Measurements from ENCODE around the gene HSD11B1L.
"Not testable (repeated sequence)": the region's sequence is repeated elsewhere in the genome, so short reads cannot be mapped to it uniquely, and the experiment has no call there.

HSD11B1L gene

DNA sequence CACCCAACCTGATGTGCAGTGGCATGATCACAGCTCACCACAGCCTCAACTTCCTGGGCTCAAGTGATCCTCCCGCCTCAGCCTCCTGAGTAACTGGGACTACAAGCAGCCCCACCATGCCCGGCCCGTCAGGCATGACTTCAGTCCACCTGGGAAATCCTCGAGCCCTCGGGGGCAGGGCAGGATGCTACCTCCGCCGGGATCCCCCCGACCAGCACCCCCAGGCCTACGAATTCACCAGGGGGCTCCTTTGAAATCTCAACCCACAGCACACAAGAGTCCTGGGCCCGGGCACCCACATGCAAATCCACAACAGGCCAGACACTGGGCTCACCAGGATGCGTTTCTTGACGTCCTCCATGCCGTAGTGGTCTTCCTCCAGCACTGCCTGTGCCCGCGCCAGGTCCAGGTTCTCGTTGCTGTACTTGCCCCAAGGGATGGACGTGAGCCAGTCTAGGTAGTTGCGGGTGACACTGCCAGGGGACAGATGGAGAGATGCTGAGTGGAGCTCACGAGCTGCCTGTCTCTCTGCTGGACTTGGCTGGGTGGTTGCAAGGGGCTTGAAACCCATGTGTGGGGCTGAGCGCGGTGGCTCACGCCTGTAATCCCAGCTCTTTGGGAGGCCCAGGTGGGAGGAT lies 19.7 kb downstream of the HSD11B1L start:
- DNase-seq (ENCODE audit: low read depth in 2 of 2), result no peak

DNA sequence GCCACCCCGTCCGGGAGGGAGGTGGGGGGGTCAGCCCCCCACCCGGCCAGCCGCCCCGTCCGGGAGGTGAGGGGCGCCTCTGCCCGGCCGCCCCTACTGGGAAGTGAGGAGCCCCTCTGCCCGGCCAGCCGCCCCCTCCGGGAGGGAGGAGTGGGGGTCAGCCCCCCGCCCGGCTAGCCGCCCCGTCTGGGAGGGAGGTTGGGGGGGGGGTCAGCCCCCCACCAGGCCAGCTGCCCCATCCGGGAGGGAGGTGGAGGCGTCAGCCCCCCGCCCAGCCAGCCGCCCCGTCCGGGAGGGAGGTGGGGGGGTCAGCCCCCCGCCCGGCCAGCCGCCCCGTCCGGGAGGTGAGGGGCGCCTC lies 21.2 kb downstream of the HSD11B1L start:
- not testable (repeated sequence) for DNase-seq (ENCODE audit: low read depth in 2 of 2)

DNA sequence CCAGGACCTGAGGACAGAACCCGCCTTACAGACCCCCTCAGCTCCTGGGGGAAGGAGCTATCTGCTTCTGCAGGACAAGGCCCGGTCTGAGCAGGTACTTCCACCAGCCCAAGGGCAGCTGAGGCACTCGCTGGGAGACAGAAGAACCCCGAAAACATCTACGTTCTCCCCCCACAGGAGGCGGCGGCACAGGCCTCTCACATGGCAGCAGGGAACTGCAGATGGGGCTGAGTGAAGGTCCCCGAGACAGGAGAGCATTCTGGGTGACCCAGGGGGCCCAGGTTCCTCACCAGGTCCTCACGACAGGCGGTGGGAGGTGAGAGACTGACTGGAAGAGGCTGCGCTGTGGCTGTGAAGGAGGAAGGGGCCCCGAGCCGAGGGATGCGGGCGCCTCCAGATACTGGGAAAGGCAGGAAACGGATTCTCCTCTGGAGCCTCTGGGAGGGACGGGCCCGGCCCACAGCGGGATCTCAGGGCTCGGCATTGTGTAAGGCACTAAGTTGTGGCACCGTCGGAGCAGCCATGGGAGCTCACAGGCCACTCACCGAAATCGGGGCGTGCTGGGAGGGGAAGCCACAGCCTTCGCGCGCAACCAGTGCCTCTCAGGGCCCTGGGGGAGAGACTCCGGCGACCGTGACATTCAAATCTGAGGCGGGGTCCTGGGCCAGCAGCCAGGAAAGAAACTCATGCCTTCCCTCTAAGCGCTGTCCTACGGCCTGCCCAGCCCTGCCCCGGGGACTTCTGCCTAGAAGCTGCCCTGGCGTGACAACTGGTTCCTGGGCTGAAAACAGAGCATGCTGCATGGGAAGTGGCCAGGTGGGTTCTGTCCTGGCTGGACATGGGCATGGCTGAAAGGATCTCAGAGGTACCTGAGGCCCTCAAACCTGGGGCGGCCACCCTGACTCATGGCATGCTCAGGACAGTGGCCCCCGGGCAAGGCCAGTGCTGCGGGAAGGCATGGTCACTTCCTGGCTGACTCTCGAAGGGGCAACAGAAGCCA lies 23.3 kb downstream of the HSD11B1L start:
- DNase-seq (ENCODE audit: low read depth in 2 of 2), result no peak

DNA sequence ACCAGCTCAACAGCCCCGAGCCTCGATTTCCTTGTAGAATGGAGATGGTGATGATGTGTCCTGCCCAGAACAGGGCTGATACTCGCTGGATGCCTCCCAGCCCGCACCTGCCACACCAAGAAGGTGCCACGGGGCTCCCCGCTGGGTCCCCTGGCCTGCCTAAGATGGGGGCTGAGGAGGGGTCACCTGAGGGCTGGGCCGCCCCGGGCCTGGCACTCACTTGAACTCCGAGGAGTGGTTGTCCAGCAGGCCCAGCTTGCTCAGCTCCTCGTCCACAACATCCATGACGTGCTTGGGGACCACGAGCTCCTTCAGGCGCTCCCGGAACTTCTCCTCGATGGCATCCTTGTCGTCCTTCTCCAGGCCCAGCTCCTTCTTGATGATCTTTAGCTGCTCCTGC lies 24.7 kb downstream of the HSD11B1L start:
- no peak for DNase-seq (ENCODE audit: low read depth in 2 of 2)

DNA sequence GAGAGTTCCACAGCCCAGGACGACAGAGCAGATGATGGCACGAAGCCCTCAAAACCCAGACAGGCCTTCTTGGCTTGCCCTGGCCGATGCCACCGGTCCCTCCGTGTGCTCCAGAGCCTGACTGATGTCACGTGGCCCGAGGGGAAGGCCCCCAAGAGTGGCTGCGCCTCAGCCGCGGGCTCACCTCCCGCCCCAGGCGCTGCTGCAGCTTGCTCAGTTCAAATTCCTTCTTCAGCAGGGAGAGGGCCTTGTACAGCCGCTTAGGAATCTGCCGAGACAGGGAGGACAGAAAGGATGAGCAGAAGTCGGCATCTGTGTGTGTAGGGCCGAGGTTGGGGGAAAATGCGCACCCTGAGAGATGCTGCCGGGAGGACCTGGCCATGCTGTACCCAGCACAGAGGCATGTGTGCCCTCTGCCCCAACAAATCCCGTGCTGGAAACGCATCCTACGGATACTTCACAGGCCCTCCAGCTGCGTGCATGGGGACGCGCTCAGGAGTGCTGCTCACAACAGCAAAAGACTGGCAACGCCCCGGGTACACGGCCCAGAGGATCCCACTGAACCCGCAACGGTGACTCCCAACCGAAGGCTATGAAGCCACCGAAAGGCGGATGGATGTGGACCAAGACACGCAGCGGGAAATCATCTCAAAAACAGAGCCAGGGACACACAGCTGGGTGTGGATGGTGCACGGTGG lies 26.2 kb downstream of the HSD11B1L start:
- no peak for DNase-seq (ENCODE audit: low read depth in 2 of 2)

DNA sequence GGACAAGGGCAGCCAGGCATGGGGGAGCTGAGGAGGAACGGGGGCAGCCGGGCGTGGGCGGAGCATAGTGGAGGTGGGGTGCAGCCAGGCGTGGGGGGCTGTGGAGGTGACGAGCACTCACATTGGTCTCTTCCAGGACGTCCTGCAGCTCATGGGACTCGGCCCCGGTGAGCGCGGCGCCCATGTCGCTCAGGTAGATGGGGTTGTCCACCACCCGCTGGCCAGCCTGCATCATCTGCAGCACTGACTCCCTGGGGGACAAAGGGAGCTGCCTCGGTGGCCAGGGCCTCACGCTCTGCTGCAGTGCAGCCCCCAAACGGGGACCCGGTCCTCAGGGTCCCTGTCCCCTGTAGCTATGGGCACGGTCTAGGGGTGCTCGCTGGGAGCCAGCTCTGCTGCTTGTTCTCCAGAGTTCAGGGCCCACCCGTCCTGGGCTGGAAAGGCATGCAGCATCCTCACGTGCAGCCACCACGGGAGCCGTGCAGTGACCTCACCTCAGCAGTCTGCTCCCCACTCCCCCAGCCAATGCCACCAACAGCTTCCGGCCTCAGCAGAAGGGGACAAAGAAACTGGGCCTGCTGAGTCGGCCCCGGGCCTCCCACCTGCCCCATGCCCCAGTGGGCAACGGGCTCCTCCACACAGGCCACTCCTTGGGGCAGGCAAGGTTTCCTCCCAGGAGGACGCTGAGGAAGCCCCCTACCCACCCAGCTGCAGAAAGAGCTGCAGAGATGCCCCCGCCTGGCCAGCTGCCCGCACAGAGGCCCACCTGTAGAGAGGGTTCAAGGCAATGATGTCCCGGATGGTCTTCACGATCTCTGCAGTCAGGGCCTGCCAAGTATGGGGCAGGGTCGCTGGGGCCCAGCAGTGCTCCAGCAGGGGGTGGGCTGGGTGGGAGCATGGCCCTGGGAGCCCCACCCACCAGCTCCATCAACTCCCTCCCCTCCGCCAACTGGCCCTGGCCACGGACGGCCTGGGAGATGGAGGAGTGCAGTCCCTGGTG lies 27.0 kb downstream of the HSD11B1L start:
- DNase-seq (ENCODE audit: low read depth in 2 of 2), result no peak

DNA sequence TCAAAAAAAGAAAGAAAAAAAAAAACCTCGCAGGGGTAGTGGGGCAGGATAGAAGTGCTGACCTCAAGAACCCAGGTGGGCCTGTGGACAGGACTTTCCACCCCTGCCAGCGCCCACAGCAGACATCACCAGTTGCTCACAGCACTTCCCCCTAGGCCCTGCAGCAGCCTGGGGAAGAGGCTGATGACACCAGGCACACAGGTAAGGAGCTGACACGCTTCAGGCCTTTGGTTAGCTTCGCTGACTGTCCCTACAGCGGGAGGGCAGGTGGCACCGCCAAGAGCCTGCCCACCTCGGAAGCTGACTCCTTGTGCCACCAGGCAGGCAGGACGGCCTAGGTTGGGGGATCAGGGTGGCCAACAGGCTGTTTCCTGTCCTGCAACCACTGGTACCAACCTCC lies 30.2 kb downstream of the HSD11B1L start:
- no peak for DNase-seq (ENCODE audit: low read depth in 2 of 2)

DNA sequence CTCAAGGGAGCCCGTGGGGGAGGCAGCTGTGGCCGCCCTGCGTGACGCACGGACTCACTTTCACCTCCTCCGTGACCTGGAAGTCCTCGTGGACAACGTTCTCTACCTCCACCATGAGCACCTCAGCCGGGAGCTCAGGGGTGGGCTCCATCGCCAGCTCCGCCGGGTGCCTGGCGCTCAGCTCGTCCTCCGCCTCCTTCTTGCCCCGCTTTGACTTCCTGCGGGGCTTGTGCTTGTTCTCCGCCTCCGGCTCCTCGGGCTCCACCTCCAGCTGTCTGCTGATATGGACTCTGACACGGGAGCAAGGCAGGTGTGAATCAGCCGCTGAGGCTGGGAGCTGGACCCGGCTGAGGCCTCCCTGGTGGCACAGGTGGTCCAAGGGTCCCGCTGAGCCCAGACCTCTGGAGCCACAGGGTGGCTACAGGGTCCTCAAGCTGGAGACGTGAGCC lies 30.9 kb downstream of the HSD11B1L start:
- DNase-seq (ENCODE audit: low read depth in 2 of 2), result no peak

DNA sequence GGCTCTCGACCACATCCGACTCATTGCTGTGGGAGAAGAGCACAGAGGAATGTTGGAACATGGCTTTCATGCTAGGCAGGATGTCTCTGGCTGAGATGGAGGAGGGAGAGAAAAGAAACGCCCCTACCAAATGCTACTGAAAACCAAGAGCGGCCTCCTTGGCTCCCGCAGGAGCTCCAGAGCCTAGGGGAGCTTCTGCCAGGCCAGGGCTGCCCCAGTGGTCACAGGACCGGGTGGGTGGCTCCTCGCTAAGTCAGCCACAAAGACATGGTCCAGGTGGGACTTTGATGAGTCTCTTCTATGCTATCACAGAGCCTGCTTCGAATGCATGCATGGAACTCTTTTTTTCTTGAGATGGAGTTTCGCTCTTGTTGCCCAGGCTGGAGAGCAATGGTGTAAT lies 32.4 kb downstream of the HSD11B1L start:
- DNase-seq (ENCODE audit: low read depth in 2 of 2), result no peak

DNA sequence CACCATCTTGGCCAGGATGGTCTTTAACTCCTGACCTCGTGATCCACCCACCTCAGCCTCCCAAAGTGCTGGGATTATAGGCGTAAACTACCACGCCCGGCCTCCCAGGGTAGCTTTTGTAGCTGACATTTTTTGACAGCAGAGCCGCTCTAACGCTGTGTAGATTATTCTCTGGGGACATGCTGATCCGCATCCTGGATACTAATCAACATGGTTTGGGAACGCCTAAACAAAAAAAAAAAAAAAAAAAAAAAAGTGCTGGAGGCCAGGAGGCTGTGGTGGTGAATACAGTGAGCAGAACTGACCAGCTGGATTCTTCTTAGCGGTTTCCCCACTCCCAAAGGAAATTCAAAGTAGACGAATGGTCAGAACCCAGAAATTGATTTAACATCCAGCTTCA lies 34.0 kb downstream of the HSD11B1L start:
- DNase-seq (ENCODE audit: low read depth in 2 of 2), result no peak

DNA sequence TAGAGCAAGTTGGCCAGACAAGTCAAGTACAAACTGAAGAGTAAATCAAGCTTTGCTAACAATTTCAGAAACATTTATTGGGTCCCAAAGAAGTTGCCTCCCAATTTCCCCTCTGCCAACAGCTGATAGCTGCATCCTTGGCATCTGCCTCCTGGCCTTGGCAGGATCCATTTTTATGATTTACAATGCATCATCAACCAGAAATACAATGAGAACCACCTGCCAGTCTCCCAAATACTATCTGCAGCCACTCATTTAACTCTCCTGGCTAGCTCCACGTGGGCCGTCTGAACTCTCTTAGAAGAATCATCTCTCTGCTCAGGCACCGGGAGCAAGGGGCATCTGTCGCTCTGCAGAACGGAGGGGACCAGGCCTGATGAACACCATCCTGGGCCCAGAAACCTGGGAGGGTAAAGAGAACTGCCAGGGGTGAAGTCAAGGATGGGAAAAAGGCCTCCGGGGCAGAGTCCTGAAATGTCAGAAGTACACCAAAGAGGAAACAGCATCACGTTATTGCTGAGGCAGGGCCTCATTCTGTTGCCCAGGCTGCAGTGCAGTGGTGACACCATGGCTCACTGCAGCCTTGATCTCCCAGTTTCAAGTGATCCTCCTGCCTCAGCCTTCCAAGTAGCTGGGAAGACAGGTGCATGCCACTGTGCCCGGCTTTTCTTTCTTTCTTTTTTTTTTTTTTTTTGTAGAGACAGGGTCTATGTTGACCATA lies 36.5 kb downstream of the HSD11B1L start:
- no peak for DNase-seq (ENCODE audit: low read depth in 2 of 2)

DNA sequence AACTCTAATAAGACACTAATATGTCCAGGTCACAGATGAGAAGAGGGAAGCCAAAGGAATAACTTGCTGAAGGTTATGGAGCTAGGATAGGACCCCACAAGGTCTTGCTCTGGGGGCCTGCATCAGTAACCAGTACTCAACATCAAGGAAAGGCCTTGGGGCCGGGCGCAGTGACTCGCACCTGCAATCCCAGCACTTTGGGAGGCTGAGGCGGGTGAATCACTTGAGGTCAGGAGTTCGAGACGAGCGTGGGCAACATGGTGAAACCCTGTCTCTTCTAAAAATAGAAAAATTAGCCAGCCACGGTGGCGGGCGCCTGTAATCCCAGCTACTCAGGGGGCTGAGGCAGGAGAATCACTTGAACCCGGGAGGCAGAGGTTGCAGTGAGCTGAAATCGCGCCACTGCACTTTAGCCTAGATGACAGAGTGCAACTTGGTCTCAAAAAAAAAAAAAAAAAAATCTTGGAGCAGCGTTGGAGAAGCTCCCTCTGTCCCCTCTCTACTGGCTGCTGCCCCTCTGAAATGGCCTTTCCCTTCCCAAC lies 37.3 kb downstream of the HSD11B1L start:
- DNase-seq (ENCODE audit: low read depth in 2 of 2), result peak; percentile 50 to 66

DNA sequence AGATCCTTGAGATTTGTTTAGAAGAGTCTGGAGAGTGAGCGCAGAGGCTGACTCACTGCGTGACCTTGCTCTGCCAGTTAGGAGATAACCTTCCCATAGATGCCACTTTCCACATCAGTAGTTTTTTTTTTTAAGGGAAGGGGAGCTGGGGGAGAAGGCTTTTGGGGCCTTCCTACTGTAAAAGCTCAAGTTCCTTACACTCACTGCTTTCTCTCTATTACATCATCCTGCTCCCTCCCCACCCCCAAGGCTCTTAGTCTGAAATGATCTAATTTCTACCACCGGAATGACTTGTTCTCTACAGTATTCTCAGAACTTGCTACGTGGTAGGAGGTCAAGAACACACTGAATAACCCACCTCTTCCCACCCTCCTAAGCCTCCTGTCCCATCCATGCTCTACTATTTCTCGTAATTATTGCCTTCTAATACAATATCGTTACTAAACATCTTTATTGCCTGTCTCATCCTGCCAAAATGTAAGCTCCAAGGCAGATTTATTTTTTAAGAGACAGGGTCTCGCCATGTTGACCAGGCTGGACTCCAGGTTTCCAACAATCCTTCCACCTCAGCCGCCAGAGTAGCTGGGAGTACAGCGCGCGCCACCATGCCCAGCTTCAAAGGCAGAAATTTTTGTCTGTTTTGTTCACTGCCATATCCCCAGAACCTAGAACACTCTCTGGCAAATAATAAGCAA lies 37.9 kb downstream of the HSD11B1L start:
- DNase-seq (ENCODE audit: low read depth in 2 of 2), result peak; percentile 49 to 67

DNA sequence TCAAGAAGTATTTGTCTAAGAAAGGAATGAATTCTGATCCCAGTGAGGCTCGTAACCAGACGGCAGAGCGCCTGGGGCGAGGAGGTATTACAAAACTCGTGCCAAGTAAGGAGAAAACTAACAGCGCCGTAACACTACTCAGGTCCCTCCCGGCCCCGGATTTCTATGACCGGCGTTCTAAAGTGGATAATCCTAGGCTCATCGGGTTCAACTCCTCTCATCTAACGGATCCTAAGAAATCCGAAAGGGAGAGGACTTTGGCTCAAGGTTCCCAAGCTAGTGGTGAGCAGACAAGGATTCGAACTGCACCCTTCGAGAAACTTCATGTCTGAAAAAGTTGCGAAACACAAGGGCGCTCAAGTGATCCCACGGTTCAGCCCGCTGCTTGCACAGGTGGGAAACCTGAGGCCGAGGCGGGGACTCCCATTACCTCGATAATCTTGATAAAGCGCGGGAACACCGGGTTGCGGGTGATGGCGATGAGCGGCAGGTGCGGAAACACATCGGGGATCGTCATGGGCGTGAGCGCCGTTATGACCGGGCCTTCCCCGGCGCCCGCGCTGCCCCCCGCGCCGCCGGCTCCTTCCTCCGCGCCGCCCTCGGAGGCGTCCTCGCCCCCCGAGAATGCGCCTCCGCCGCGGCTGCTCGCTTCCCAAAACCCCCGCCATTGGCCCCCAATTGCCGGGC lies 38.6 kb downstream of the HSD11B1L start:
- no peak for DNase-seq (ENCODE audit: low read depth in 2 of 2)

DNA sequence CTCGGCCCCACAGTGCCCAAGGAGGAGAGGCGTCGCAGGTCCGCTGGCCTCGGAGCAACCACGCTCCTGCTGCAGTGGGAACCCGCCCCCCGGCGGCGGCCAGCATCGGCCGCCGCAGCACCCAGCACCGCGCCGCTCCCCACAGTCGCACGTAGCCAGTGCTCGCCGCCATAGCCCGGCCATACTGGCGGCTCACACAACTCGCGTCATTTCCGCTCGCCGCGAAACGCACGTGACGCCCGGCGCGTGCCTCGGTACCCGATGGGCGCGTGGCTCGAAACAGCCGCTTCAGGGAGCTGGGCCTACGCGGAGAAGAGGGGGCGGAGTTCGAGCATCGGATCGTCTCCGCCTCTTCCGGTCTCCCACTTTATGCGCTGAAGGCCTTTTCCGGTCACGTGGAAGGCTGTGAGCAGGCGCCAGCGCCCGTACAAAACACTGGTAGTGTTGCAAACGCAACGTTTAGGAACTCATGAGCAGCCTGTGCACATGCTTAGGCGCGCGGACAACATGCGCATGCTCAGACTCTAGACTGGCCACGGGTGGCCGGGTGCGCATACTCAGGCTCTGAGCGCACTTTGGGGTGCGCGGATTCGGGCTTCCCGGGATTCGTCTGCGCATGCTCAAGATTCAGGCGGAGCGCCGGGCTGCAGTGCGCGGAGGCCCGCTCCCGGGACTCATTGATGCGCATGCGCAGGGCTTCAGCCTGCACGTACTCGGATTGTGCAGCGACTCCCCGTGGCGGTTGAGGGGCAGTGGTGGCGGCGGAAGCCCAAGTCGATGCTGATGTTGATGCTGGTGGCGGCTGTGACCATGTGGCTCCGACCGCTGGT lies 39.3 kb downstream of the HSD11B1L start, which contains the start of the genes CATSPERD and LONP1:
CATSPERD (plus strand) TSS at position 677 of the 830 bp plus-strand sequence; CDS start at position 778, 101 bp downstream.
LONP1 (minus strand) TSS at position 186 of the 830 bp plus-strand sequence; CDS start at position 172, 14 bp downstream.
- peak; percentile 97 for DNase-seq (ENCODE audit: low read depth in 2 of 2)

DNA sequence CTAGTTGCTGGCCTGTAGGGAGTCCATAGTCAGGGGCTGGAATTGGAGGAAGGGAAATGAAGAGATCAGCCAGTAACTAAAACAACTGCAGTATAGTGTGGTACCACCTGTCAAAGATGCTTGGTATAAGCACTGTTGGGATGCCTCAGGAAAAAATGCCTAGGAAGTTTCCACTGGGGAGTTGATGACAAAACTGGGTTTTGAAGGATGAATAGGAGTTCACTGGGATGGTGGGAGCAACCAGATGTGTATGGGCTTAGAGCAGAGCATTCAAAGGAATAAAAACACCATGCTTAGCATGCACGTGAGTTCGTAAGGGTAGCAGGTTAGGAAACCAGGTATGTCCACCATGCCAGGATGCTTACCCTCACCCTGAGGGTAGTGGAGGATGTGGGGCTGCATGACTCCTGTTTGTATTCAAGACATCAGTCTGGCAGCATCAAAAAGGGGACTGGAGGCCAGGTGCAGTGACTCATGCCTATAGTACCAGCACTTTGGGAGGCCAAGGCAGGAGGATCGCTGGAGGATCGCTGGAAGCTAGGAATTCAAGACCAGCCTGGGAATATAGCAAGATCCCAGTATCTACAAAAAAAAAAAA lies 46.7 kb downstream of the HSD11B1L start:
- no peak for DNase-seq (ENCODE audit: low read depth in 2 of 2)

DNA sequence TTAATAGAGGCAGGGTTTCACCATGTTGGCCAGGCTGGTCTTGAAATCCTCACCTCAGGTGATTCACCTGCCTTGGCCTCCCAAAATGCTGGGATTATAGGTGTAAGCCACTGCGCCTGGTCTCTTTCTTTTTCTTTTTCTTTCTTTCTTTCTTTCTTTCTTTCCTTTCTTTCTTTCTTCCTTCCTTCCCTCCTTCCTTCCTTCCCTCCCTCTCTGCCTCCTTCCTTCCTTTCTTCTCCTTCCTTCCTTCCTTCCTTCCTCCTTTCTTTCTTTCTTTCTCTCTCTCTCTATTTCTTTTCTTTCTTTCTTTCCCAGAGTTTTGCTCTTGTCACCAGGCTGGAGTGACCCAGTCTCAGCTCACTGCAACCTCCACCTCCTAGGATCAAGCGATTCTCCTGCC lies 52.3 kb downstream of the HSD11B1L start:
- not testable (repeated sequence) for DNase-seq (ENCODE audit: low read depth in 2 of 2)

All from stimulated activated CD4-positive, alpha-beta T cell treated with anti-CD3 and anti-CD28 coated beads, Interleukin-4, amount 100 ng/mL, for 48 hours (primary cell).